HG03280 (cell line): ENCODE measurements around the gene IFT43.

Experiments
- ATAC-seq: cut with Tn5 transposase; IDR thresholded peaks from one replicate; pipeline ENCODE4 v1.9.1; 2021; ENCODE audit warnings: mild to moderate bottlenecking, moderate library complexity; ENCODE audit not compliant: unreplicated experiment

The IFT43 gene

GRCh38 chr14:76101391-76102379 lies 116.1 kb downstream of the IFT43 start:
- no peak for ATAC-seq

GRCh38 chr14:76104802-76105355 lies 119.3 kb downstream of the IFT43 start:
- ATAC-seq, result no peak

- no peak for ATAC-seq
Measured at GRCh38 chr14:76106188-76106587, 120.6 kb downstream of the IFT43 start.

- no peak for ATAC-seq
Measured at GRCh38 chr14:76109087-76109880, 123.7 kb downstream of the IFT43 start.

GRCh38 chr14:76112889-76113624 lies 127.5 kb downstream of the IFT43 start:
- no peak for ATAC-seq

GRCh38 chr14:76113691-76114090 lies 128.1 kb downstream of the IFT43 start:
- ATAC-seq, result no peak

- no peak for ATAC-seq
Measured at GRCh38 chr14:76115010-76115422, 129.5 kb downstream of the IFT43 start.

- ATAC-seq, result no peak
Measured at GRCh38 chr14:76117789-76118484, 132.4 kb downstream of the IFT43 start.

GRCh38 chr14:76118594-76118993 lies 133.0 kb downstream of the IFT43 start:
- no peak for ATAC-seq

GRCh38 chr14:76121089-76121748 lies 135.7 kb downstream of the IFT43 start:
- no peak for ATAC-seq

- no peak for ATAC-seq
Measured at GRCh38 chr14:76123426-76124225, 138.1 kb downstream of the IFT43 start.

- ATAC-seq, result no peak
Measured at GRCh38 chr14:76125511-76125910, 139.9 kb downstream of the IFT43 start.

GRCh38 chr14:76126076-76126475 lies 140.5 kb downstream of the IFT43 start:
- no peak for ATAC-seq

GRCh38 chr14:76129851-76130576 lies 144.5 kb downstream of the IFT43 start:
- no peak for ATAC-seq

GRCh38 chr14:76131071-76131965 lies 145.8 kb downstream of the IFT43 start:
- no peak for ATAC-seq

GRCh38 chr14:76133103-76133502 lies 147.5 kb downstream of the IFT43 start:
- no peak for ATAC-seq
